SKM-1 (cell line): ENCODE data around the gene ARHGAP33.
"Not testable (repeated sequence)": the region's sequence is repeated elsewhere in the genome, so short reads cannot be mapped to it uniquely, and the experiment has no call there.

Source experiments
- DNase-seq: peaks from one replicate; lab custom pipeline; 2025; ENCODE audit not compliant: unreplicated experiment; lab: John Stamatoyannopoulos, UW

The ARHGAP33 gene

DNA sequence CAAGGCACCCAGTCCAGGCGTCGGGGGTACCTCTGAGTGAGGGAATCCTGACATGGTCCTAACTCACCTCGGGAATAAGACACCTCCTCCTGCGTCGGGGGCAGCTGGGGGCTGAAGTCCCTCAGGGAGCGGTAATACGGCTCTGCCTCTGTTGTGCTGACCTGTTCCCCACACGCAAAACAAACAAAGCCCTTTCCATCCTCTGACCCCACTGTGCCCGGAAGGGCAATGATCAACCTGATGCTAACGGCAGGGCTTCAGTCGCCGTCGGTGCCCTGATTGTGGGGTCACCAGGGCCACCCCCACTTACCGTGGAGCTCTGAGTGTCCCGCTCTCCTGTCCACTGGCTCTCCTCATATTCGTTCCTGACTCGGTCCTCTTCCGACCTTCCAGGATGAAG is 55.6 kb downstream of the ARHGAP33 start:
- DNase-seq, result no peak

DNA sequence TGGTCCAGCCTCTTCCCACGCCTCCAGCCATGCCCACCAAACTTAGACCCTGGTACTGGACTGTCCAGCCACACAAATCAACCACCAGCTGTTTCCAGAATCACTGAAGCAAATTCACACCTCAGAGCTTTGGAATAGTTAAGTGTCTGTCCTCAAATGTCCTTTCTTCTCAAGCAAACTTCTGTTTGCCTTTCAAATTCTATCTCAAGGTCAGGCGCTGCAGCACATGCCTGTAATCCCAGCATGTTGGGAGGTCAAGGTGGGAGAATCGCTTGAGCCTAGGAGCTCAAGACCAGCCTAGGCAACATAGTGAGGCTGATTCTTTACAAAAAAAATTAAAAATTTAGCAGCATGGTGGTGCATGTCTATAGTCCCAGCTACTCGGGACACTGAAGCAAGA is 56.7 kb downstream of the ARHGAP33 start:
- DNase-seq, result no peak

DNA sequence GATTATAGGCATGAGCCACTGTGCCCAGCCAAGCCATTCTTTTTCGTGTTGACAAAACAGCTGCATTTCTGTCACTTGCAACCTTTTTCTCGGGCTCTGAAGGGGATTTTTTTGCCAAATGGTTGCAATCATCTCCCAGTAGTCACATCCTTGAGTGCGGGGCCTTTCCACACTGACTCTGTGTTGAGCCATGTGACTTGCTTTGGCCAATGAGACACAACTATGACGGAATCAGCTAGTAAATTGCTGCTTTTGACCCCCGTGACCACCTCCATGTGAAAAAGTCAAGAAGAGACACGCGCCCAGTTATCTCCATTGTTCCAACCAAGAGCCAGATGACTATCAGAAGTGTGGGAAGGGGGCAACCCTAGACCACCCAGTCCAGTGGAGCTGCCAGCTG is 58.6 kb downstream of the ARHGAP33 start:
- no peak for DNase-seq

DNA sequence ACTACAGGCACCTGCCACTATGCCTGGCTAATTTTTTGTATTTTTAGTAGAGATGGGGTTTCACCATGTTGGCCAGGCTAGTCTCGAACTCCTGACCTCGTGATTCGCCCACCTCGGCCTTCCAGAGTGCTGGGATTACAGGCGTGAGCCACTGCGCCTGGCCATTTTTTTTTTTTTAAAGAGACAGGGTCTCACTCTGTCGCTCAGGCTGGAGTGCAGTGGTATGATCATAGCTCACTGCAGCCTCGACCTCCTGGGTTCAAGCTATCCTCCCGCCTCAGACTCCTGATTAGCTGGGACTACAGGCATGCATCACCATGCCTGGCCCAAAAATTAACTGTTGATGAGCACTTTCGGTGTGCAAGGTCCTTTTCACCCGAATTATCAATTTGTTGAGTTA is 60.7 kb downstream of the ARHGAP33 start:
- DNase-seq, result not testable (repeated sequence)
